ENCODE data around the gene SLC9A9. TPM values are rescaled to one million over a fixed set of nuclear protein-coding genes. Genes with fewer than 3 reads are reported as not detected.

SLC9A9 gene
- polyA plus RNA-seq, 1 experiment = 13.4 TPM

GRCh38 chr3:143837076-143837475 lies 11.2 kb downstream of the SLC9A9 start:
- DNase-seq (ENCODE audit: low read depth, low spot score) = no peak
- Histone ChIP-seq H3K27me3 (ENCODE audit: control insufficient read depth, insufficient read depth, low read length) (no peaks in the 10 kb centered on the region), H3K27ac (ENCODE audit: low read depth, low read length) (no peak overlapping the region), H3K4me3 (ENCODE audit: low read depth, low read length) (no peak overlapping the region), H3K9me3 (ENCODE audit: control insufficient read depth, insufficient read depth, low read length) (no peaks in the 10 kb centered on the region)
- CTCF ChIA-PET = interaction anchor here (1.3 kb wide), 1 partner anchor 163 kb away, joined by 3 read pairs; no protein-coding TSS in a partner anchor
- POLR2A ChIA-PET = no interaction called here
- TF ChIP-seq, protein P1, sequence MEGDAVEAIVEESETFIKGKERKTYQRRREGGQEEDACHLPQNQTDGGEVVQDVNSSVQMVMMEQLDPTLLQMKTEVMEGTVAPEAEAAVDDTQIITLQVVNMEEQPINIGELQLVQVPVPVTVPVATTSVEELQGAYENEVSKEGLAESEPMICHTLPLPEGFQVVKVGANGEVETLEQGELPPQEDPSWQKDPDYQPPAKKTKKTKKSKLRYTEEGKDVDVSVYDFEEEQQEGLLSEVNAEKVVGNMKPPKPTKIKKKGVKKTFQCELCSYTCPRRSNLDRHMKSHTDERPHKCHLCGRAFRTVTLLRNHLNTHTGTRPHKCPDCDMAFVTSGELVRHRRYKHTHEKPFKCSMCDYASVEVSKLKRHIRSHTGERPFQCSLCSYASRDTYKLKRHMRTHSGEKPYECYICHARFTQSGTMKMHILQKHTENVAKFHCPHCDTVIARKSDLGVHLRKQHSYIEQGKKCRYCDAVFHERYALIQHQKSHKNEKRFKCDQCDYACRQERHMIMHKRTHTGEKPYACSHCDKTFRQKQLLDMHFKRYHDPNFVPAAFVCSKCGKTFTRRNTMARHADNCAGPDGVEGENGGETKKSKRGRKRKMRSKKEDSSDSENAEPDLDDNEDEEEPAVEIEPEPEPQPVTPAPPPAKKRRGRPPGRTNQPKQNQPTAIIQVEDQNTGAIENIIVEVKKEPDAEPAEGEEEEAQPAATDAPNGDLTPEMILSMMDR (IDR thresholded peaks at IDR 0.05; ENCODE audit: low read depth, low read length) = no peak

DNA sequence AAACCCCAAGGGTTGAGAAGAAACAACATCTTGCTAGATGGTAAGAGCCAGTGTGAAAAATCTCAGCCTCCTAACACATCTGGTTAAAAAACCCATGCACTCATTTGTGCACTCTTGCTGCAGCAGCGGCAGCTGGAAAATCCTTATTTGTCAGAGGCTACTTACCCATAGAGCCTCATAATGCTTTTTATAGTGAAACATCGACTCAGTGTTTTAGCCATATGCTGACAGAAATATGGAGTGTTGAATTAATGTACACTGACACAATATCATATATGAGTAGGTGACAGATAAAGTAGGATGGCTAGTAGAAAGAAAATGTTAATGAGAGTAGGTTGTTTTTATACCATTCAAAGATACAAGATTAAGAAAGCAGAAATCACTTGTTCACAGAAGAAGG lies 13.0 kb downstream of the SLC9A9 start:
- no peak for DNase-seq (ENCODE audit: low read depth, low spot score)
- H3K4me3 ChIP-seq (ENCODE audit: low read depth, low read length) = no peak overlapping the region
- H3K27me3 ChIP-seq (ENCODE audit: control insufficient read depth, insufficient read depth, low read length) = no peaks in the 10 kb centered on the region
- H3K9me3 ChIP-seq (ENCODE audit: control insufficient read depth, insufficient read depth, low read length) = no peaks in the 10 kb centered on the region
- TF ChIP-seq, protein P1 (IDR thresholded peaks at IDR 0.05; ENCODE audit: low read depth, low read length) = no peak
- H3K27ac ChIP-seq (ENCODE audit: low read depth, low read length) = no peak overlapping the region
- CTCF ChIA-PET = no interaction called here
- POLR2A ChIA-PET = no interaction called here

DNA sequence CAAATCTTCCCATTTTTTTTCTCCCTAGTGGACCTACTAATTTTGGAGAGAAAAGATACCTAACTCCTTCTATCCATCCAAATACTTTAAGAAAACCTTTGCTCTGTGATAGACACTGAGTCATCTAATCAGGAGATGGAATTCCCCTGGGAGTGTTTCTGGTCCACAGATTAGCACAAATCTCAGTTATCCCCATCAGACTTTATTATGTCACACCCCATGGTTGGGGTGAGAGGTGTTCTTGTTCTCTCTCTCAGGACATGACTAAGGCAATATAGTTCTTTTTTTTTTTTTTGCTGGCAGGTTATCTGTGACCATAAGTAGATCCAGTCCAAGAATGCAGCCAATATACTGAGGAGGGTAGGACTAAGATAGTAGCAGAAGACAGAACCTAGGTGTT lies 15.8 kb downstream of the SLC9A9 start:
- POLR2A ChIA-PET = no interaction called here
- TF ChIP-seq, protein P1 (IDR thresholded peaks at IDR 0.05; ENCODE audit: low read depth, low read length) = no peak
- no peak for DNase-seq (ENCODE audit: low read depth, low spot score)

DNA sequence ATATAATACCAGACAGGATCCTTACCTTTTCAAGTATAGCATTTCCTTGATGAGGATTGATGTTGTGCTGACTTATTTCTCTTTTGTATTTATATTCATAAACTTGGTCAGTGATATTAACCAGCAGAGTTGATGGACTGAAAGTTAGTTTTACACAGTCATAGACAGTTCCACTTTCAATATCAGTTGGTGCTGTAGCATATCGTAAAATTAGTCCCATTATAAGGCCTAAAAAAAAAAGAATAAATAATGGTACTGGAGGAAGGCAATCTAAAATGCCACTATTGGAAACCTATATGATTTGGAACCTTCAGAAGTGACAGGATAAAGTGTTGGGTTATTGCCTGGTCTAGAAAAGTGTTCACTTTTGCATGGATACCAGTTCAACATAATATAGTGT lies 16.3 kb downstream of the SLC9A9 start:
- POLR2A ChIA-PET = no interaction called here
- no peaks in the 10 kb centered on the region for H3K9me3 ChIP-seq (ENCODE audit: control insufficient read depth, insufficient read depth, low read length)
- no peak overlapping the region for H3K27ac ChIP-seq (ENCODE audit: low read depth, low read length)
- TF ChIP-seq, protein P1 (IDR thresholded peaks at IDR 0.05; ENCODE audit: low read depth, low read length) = no peak
- no peak for DNase-seq (ENCODE audit: low read depth, low spot score)
- no peaks in the 10 kb centered on the region for H3K27me3 ChIP-seq (ENCODE audit: control insufficient read depth, insufficient read depth, low read length)
- no peak overlapping the region for H3K4me3 ChIP-seq (ENCODE audit: low read depth, low read length)
- CTCF ChIA-PET = no interaction called here

More for the DNA sequence above, 15.8 kb downstream of the SLC9A9 start:
- Histone ChIP-seq H3K27me3 (ENCODE audit: control insufficient read depth, insufficient read depth, low read length) (no peaks in the 10 kb centered on the region), H3K27ac (ENCODE audit: low read depth, low read length) (no peak overlapping the region), H3K9me3 (ENCODE audit: control insufficient read depth, insufficient read depth, low read length) (no peaks in the 10 kb centered on the region), H3K4me3 (ENCODE audit: low read depth, low read length) (no peak overlapping the region)
- CTCF ChIA-PET = no interaction called here

DNA sequence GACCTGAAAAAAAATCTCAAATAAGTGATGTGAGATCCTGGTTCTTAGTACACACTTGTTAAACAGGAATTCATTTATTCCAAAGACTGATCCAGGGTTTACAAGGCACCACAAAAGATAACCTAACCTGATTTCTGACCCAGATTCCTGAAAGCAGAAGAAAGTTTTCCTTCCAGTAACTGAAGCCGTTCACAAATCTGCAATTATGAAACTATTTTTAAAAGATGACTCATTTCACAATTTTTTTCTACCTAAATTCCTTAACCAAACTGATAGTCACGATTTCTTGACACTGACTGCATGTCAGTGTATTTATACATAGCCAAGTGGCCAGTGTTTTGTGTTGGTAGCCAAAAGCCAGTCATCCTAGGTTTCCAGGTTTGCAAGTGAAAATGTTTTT lies 17.1 kb downstream of the SLC9A9 start:
- ChIA-PET CTCF (no interaction called here), POLR2A (no interaction called here)
- Histone ChIP-seq H3K27ac (ENCODE audit: low read depth, low read length) (no peak overlapping the region), H3K27me3 (ENCODE audit: control insufficient read depth, insufficient read depth, low read length) (no peaks in the 10 kb centered on the region), H3K9me3 (ENCODE audit: control insufficient read depth, insufficient read depth, low read length) (no peaks in the 10 kb centered on the region), H3K4me3 (ENCODE audit: low read depth, low read length) (no peak overlapping the region)
- TF ChIP-seq, protein P1 (IDR thresholded peaks at IDR 0.05; ENCODE audit: low read depth, low read length) = no peak
- DNase-seq (ENCODE audit: low read depth, low spot score) = no peak

Measured in AG04450 (cell line).